HG02610 (cell line): ENCODE results near the gene OR52E6.

ENCODE experiments used
- ATAC-seq: cut with Tn5 transposase; IDR thresholded peaks from one replicate; pipeline ENCODE4 v1.9.1; 2021; ENCODE audit warnings: mild to moderate bottlenecking, moderate library complexity; ENCODE audit not compliant: unreplicated experiment

Gene OR52E6

DNA sequence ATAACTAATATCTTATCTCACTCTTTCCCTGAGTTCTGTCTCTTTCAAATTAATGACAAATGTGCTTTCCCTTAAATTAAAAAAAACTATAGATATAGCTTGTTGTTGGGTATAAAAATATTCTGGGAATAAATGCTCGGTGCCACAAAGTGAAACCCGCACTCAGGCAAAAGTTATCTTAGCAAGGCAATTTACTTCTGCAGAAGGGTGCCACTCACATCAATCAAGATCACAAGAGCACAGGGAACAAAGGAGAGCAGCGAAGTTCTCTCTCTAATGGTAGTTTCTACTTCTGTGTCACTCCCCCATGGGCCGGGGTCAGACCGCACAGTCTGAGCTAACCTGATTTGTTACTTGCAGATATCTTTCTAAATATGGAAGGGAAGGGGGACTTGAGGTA is 37.7 kb downstream of the OR52E6 start:
- ATAC-seq, result no peak

DNA sequence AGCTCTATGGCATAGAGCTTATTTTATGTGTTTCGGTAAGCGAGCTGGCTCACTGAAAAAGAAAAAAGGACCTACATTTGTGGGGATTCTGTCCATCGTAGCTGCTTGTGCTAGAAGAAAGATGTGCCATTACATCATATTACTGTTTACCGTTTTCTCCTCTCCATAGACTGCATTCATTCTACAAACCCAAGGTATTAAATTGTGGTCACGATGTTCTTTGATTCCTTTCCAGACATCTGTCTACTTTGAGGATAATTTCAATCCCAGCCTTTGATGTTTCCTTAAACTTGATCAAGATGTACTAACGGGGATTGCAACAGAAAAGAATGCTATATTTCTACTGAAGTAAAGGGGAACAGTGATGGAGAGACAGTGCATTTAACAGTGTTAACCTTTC is 45.2 kb downstream of the OR52E6 start:
- no peak for ATAC-seq

DNA sequence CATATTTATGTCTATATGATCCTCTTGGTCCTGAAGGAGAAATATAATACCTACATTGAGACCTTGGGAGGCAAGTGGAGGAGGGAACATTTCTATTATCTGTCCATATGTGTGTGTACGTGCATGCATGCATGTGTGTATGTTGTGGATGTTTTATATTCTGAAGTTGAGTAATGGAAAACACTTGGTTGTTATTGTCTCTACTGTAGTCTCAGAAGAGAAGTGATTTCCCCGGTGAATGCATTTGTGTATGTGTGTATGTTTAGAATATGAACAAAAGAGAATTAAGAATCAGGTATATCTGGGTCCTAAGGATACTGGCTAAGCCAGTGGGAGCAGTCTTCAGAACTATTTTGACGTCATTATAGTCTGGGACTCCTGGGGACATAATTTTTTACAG is 50.5 kb downstream of the OR52E6 start, which contains the start of gene OR52N1:
Gene OR52N1 (minus strand): TSS at position 101 of the 400 bp plus-strand sequence. CDS start 2,449 bp downstream, outside the sequence.
- no peak for ATAC-seq
